Measurements from ENCODE around the gene SH2B3. TPM values are rescaled to one million over a fixed set of nuclear protein-coding genes. Genes with fewer than 3 reads are reported as not detected.

The SH2B3 gene
- total RNA-seq, 1 experiment from 2014 or later = 6.5 TPM

GRCh38 chr12:111386885-111387284, 18.8 kb upstream of the SH2B3 start:
- Histone ChIP-seq H3K79me2 (ENCODE audit: low read depth) (no peaks in the 10 kb centered on the region), H3K9me2 (ENCODE audit: insufficient read depth) (no peaks in the 10 kb centered on the region), H2AFZ (no peak overlapping the region), H3K36me3 (ENCODE audit: low read depth) (no peaks in the 10 kb centered on the region), H3K27ac (no peak overlapping the region), H3K27me3 (ENCODE audit: insufficient read depth, low read depth) (no peaks in the 10 kb centered on the region), H3K4me3 (no peak overlapping the region), H3K4me1 (replicated peaks; ENCODE audit: insufficient read depth) (peaks cover 13% of the 10 kb centered on the region), H4K20me1 (ENCODE audit: insufficient read depth) (no peaks in the 10 kb centered on the region), H3K4me2 (no peak overlapping the region), H3K9me3 (ENCODE audit: insufficient read depth, low read depth) (no peaks in the 10 kb centered on the region), H3F3A (ENCODE audit: insufficient read depth, low read depth) (no peaks in the 10 kb centered on the region)
- DNase-seq = no peak
- no TSS peak for BruUV-seq (replicated peaks)
- CTCF ChIA-PET = no interaction called here
- no peak for TF ChIP-seq EZH2 (IDR thresholded peaks at IDR 0.05; ENCODE audit: low read depth)
- TF ChIP-seq CTCF (conservative IDR thresholded peaks at IDR 0.05) = no peak
- intact Hi-C loops (cut with micrococcal nuclease; ENCODE audit: unreplicated experiment) = no loop called here
- POLR2A ChIA-PET (ENCODE audit: unreplicated experiment) = no interaction called here

- Histone ChIP-seq H3K4me2 (no peak overlapping the region), H4K20me1 (ENCODE audit: insufficient read depth) (no peaks in the 10 kb centered on the region), H3K4me1 (replicated peaks; ENCODE audit: insufficient read depth) (peaks cover 13% of the 10 kb centered on the region), H3K79me2 (ENCODE audit: low read depth) (no peaks in the 10 kb centered on the region), H3K36me3 (ENCODE audit: low read depth) (no peaks in the 10 kb centered on the region), H3K9me2 (ENCODE audit: insufficient read depth) (no peaks in the 10 kb centered on the region), H3K27me3 (ENCODE audit: insufficient read depth, low read depth) (no peaks in the 10 kb centered on the region), H3K4me3 (no peak overlapping the region), H3F3A (ENCODE audit: insufficient read depth, low read depth) (no peaks in the 10 kb centered on the region), H2AFZ (no peak overlapping the region), H3K9me3 (ENCODE audit: insufficient read depth, low read depth) (no peaks in the 10 kb centered on the region), H3K27ac (no peak overlapping the region)
- TF ChIP-seq EZH2 (IDR thresholded peaks at IDR 0.05; ENCODE audit: low read depth) (no peak), CTCF (conservative IDR thresholded peaks at IDR 0.05) (no peak)
- ChIA-PET POLR2A (ENCODE audit: unreplicated experiment) (no interaction called here), CTCF (interaction anchor here (0.7 kb wide), 1 partner anchor 458 kb away, joined by 7 read pairs; no protein-coding TSS in a partner anchor)
- no TSS peak for BruUV-seq (replicated peaks)
- DNase-seq = no peak
- intact Hi-C loops (cut with micrococcal nuclease; ENCODE audit: unreplicated experiment) = no loop called here
Observed at GRCh38 chr12:111387747-111388323, 17.9 kb upstream of the SH2B3 start.

GRCh38 chr12:111389635-111390034, 16.1 kb upstream of the SH2B3 start:
- CTCF ChIA-PET = no interaction called here
- DNase-seq = peak in 1 of 2 experiments; percentile 71
- POLR2A ChIA-PET (ENCODE audit: unreplicated experiment) = no interaction called here
- BruUV-seq (replicated peaks) = no TSS peak
- peak overlapping the region; percentile 11; the same call in 1 of the 2 replicates for H3K4me2 ChIP-seq
- H4K20me1 ChIP-seq (ENCODE audit: insufficient read depth) = no peaks in the 10 kb centered on the region
- peaks cover 21% of the 10 kb centered on the region for H3K4me1 ChIP-seq (replicated peaks; ENCODE audit: insufficient read depth)
- no peaks in the 10 kb centered on the region for H3K9me3 ChIP-seq (ENCODE audit: insufficient read depth, low read depth)
- no peaks in the 10 kb centered on the region for H3K27me3 ChIP-seq (ENCODE audit: insufficient read depth, low read depth)
- H2AFZ ChIP-seq = no peak overlapping the region
- H3K27ac ChIP-seq = no peak overlapping the region
- H3F3A ChIP-seq (ENCODE audit: insufficient read depth, low read depth) = no peaks in the 10 kb centered on the region
- no peak for TF ChIP-seq CTCF (conservative IDR thresholded peaks at IDR 0.05)
- no peak for TF ChIP-seq EZH2 (IDR thresholded peaks at IDR 0.05; ENCODE audit: low read depth)
- intact Hi-C loops (cut with micrococcal nuclease; ENCODE audit: unreplicated experiment) = no loop called here
- H3K36me3 ChIP-seq (ENCODE audit: low read depth) = no peaks in the 10 kb centered on the region
- no peaks in the 10 kb centered on the region for H3K9me2 ChIP-seq (ENCODE audit: insufficient read depth)
- H3K4me3 ChIP-seq = no peak overlapping the region
- no peaks in the 10 kb centered on the region for H3K79me2 ChIP-seq (ENCODE audit: low read depth)
